A549 (cell line): ENCODE data around the gene NGEF. TPM values are rescaled to one million over a fixed set of nuclear protein-coding genes. Genes with fewer than 3 reads are reported as not detected.

ENCODE experiments used
- ATAC-seq, 2 experiments: fragments of 200-7000 bp in 1 of 2; fragments of >200 bp in 1 of 2; cut with Nextera tagmentation in 1 of 2; cut with Tn5 transposase in 1 of 2; 3 replicates each; pipeline versions ENCODE4 v1.8.0 to v1.9.1; 2018 to 2020; ENCODE audit warnings: mild to moderate bottlenecking in 1 of 2, moderate library complexity in 1 of 2
- CTCF ChIA-PET: fragments of 300-600 bp; sonication (Branson Sonifier 250); formaldehyde crosslinking; extraction: SDS; loops from one replicate; lab custom pipeline; 2021; ENCODE audit warnings: antibody characterized with exemption, inconsistent platforms; lab: Yijun Ruan, JAX
- POLR2A ChIA-PET: fragments of 350-600 bp; formaldehyde crosslinking; extraction: SDS; loops from one replicate; lab custom pipeline; 2021; ENCODE audit warnings: antibody characterized with exemption, inconsistent platforms; lab: Yijun Ruan, JAX
- DNase-seq, 2 experiments: peaks; one replicate each; pipeline versions ENCODE4 v3.0.0 to v3.0.0-alpha.2; 2011 to 2016; ENCODE audit warnings: low read depth in 1 of 2, low spot score in 1 of 2
- FAIRE-seq: peaks from 2 replicates; lab custom pipeline; 2011; peaks lifted over from hg19 to GRCh38; lab: Jason Lieb, UNC
- H3K27ac ChIP-seq, 2 experiments: fragments of >200 bp; sonication (Bioruptor Twin); formaldehyde crosslinking; 3 replicates each; pipeline ENCODE4 v1.5.1; 2016 to 2017
- H3K4me1 ChIP-seq: fragments of >200 bp; sonication (Bioruptor Twin); formaldehyde crosslinking; 3 replicates; pipeline ENCODE4 v1.6.1; 2016
- H3K4me2 ChIP-seq: fragments of >200 bp; sonication (Bioruptor Twin); formaldehyde crosslinking; 3 replicates; pipeline ENCODE4 v1.6.1; 2016
- H3K4me3 ChIP-seq: fragments of >200 bp; sonication (Bioruptor Twin); formaldehyde crosslinking; 3 replicates; pipeline ENCODE4 v1.5.1; 2016
- H3K9me3 ChIP-seq: fragments of >200 bp; sonication (Bioruptor Twin); formaldehyde crosslinking; 3 replicates; pipeline ENCODE4 v1.6.1; 2016
- BCL3 ChIP-seq: fragments of >200 bp; sonication (Bioruptor Twin); formaldehyde crosslinking; IDR thresholded peaks from 3 replicates; pipeline ENCODE4 v1.6.1; 2016
- CBX2 ChIP-seq: fragments of 200-600 bp; sonication (generic); IDR thresholded peaks from 2 replicates; pipeline ENCODE4 v1.6.1; 2016; ENCODE audit warnings: low read depth, mild to moderate bottlenecking, borderline replicate concordance
- CEBPB ChIP-seq, 2 experiments: fragments of >200 bp in 1 of 2; sonication (Bioruptor Twin) in 1 of 2; formaldehyde crosslinking in 1 of 2; IDR thresholded peaks; 2 replicates each; pipeline ENCODE4 v1.6.1; 2012 to 2016
- CHD4 ChIP-seq: fragments of 200-600 bp; sonication (generic); IDR thresholded peaks from 2 replicates; pipeline ENCODE4 v1.6.1; 2016; ENCODE audit warnings: antibody characterized with exemption, mild to moderate bottlenecking, borderline replicate concordance
- ELK1 ChIP-seq: fragments of 150-350 bp; IDR thresholded peaks from 2 replicates; pipeline ENCODE4 v1.6.1; 2014; ENCODE audit warnings: low read depth, mild to moderate bottlenecking, low read length
- EP300 ChIP-seq, 2 experiments: fragments of >200 bp; sonication (Bioruptor Twin); formaldehyde crosslinking; IDR thresholded peaks; 2 replicates in 1 of 2; 3 replicates in 1 of 2; pipeline ENCODE4 v1.6.1; 2016 to 2017
- ESRRA ChIP-seq: fragments of 150-350 bp; IDR thresholded peaks from 2 replicates; pipeline ENCODE4 v1.6.1; 2014; ENCODE audit warnings: mild to moderate bottlenecking, low read length, borderline replicate concordance
- FOSL2 ChIP-seq, 2 experiments: fragments of 450-650 bp in 1 of 2; fragments of >200 bp in 1 of 2; sonication (Bioruptor Twin) in 1 of 2; formaldehyde crosslinking; IDR thresholded peaks; 2 replicates each; pipeline versions ENCODE4 v1.5.0 to v1.6.1; 2016 to 2020; ENCODE audit warnings: mild to moderate bottlenecking in 1 of 2, moderate library complexity in 1 of 2
- FOXS1 ChIP-seq: fragments of 250-450 bp; sonication (Bioruptor Pico); IDR thresholded peaks from 2 replicates; pipeline ENCODE4 v1.5.0; 2020; ENCODE audit warnings: mild to moderate bottlenecking, moderate library complexity
- HDAC2 ChIP-seq: fragments of 200-600 bp; sonication (generic); IDR thresholded peaks from 2 replicates; pipeline ENCODE4 v1.6.1; 2016
- HMGXB4 ChIP-seq: fragments of 250-450 bp; sonication (Bioruptor Pico); IDR thresholded peaks from 2 replicates; pipeline ENCODE4 v1.5.0; 2021; ENCODE audit warnings: mild to moderate bottlenecking, moderate library complexity, borderline replicate concordance
- HOXA7 ChIP-seq: fragments of 250-450 bp; sonication (Bioruptor Pico); IDR thresholded peaks from 2 replicates; pipeline ENCODE4 v1.5.0; 2020; ENCODE audit warnings: mild to moderate bottlenecking, moderate library complexity
- HOXB5 ChIP-seq: fragments of 250-450 bp; sonication (Bioruptor Pico); IDR thresholded peaks from 2 replicates; pipeline ENCODE4 v1.5.0; 2020; ENCODE audit warnings: mild to moderate bottlenecking, moderate library complexity
- KDM1A ChIP-seq: fragments of 200-600 bp; sonication (generic); IDR thresholded peaks from 2 replicates; pipeline ENCODE4 v1.6.1; 2016; ENCODE audit warnings: low read depth, mild to moderate bottlenecking
- MAX ChIP-seq: IDR thresholded peaks from 2 replicates; pipeline ENCODE4 v1.6.1; 2012
- NR3C1 ChIP-seq: fragments of >200 bp; sonication (Bioruptor Twin); formaldehyde crosslinking; IDR thresholded peaks from 3 replicates; pipeline ENCODE4 v1.6.1; 2017
- PBX3 ChIP-seq: IDR thresholded peaks from 2 replicates; pipeline ENCODE4 v1.6.1; 2012
- RARB ChIP-seq: fragments of 250-450 bp; sonication (Bioruptor Pico); IDR thresholded peaks from 2 replicates; pipeline ENCODE4 v1.8.0; 2021; ENCODE audit warnings: mild to moderate bottlenecking, moderate library complexity
- REST ChIP-seq: fragments of 200-600 bp; sonication (generic); IDR thresholded peaks from 2 replicates; pipeline ENCODE4 v1.6.1; 2016; ENCODE audit warnings: antibody characterized with exemption, mild to moderate bottlenecking, moderate library complexity
- RNF2 ChIP-seq: fragments of 200-600 bp; sonication (generic); IDR thresholded peaks from 2 replicates; pipeline ENCODE4 v1.6.1; 2016; ENCODE audit warnings: low read depth, mild to moderate bottlenecking, antibody characterized with exemption, moderate library complexity, borderline replicate concordance
- SREBF2 ChIP-seq: fragments of 450-650 bp; IDR thresholded peaks from 2 replicates; pipeline ENCODE4 v1.6.1; 2014; ENCODE audit warnings: mild to moderate bottlenecking, moderate library complexity
- TP53 ChIP-seq: fragments of 250-450 bp; sonication (Bioruptor Pico); IDR thresholded peaks from 2 replicates; pipeline ENCODE4 v1.5.0; 2021; ENCODE audit warnings: mild to moderate bottlenecking, moderate library complexity
- ZC3H11A ChIP-seq: fragments of 450-650 bp; IDR thresholded peaks from 2 replicates; pipeline ENCODE4 v1.6.1; 2014; ENCODE audit warnings: antibody characterized with exemption, mild to moderate bottlenecking
- ZNF302 ChIP-seq: fragments of 250-450 bp; sonication (Bioruptor Pico); IDR thresholded peaks from 2 replicates; pipeline ENCODE4 v1.9.0; 2021; ENCODE audit warnings: inconsistent platforms, mild to moderate bottlenecking, moderate library complexity
- ZSCAN20 ChIP-seq: fragments of 250-450 bp; sonication (Bioruptor Pico); IDR thresholded peaks from 2 replicates; pipeline ENCODE4 v1.8.0; 2022; ENCODE audit warnings: mild to moderate bottlenecking, moderate library complexity
- WGBS: methylation state at CpG from one replicate; pipeline ENCODE4 v1.1.6; 2017; ENCODE audit errors: missing lambda C conversion rate; 5-methylcytosine and 5-hydroxymethylcytosine counted together
- polyA plus RNA-seq, 4 experiments: library from polyadenylated mRNA; depleted of rRNA in 3 of 4; stranded (reverse); fragments of >200 nt; fragmentation: RNase III in 1 of 4; extraction: RNeasy Plus Mini Kit Qiagen cat#74134 plus additional on column Dnase treatment in 1 of 4; gene quantifications; 2 replicates in 3 of 4; 3 replicates in 1 of 4; pipeline ENCODE4 v1.2.3, GENCODE V29; 2011 to 2017

Gene NGEF
- polyA plus RNA-seq, 2 of the 4 experiments (the other 2 are of a cell fraction): 8.1 to 9.7 TPM

- ChIA-PET CTCF (interaction anchor here (0.5 to 3.0 kb wide), 5 partner anchors 22 to 622 kb away, joined by 3 to 16 read pairs (median 3); no protein-coding TSS in a partner anchor), POLR2A (no interaction called here)
- TF ChIP-seq ESRRA (no peak), FOXS1 (CRISPR knock-in tag) (no peak), ZSCAN20 (CRISPR knock-in tag) (no peak), CBX2 (no peak), SREBF2 (no peak), PBX3 (no peak), CEBPB (IDR thresholded peaks at IDR 0.05) (no peak), ZC3H11A (no peak), HOXA7 (CRISPR knock-in tag) (no peak)
- ATAC-seq (no peak), FAIRE-seq (no peak), DNase-seq (no peak)
- H3K4me2 ChIP-seq: no peak overlapping the region
- no peaks in the 10 kb centered on the region for H3K9me3 ChIP-seq
- H3K27ac ChIP-seq: no peak overlapping the region
- WGBS: 88% methylated on average over 6 of the region's 6 CpGs
- peaks cover 6% of the 10 kb centered on the region; the same call in 2 of the 3 replicates for H3K4me1 ChIP-seq
- no peak overlapping the region for H3K4me3 ChIP-seq
Measured at GRCh38 chr2:233006648-233007047, 6.4 kb downstream of the NGEF start.

GRCh38 chr2:233005096-233005495 is 8.0 kb downstream of the NGEF start:
- Histone ChIP-seq H3K27ac (0 out of 6 replicates have a peak overlapping the region, but pooled peaks of 1 of the 2 experiments have one; percentile 1), H3K9me3 (no peaks in the 10 kb centered on the region), H3K4me1 (peaks cover 2% of the 10 kb centered on the region; the same call in 2 of the 3 replicates), H3K4me3 (no peak overlapping the region), H3K4me2 (no peak overlapping the region)
- CTCF ChIA-PET: no interaction called here
- POLR2A ChIA-PET: no interaction called here
- DNase-seq (no peak), FAIRE-seq (no peak), ATAC-seq (no peak)
- WGBS: 78% methylated on average over 4 of the region's 6 CpGs
- no peak for TF ChIP-seq MAX
- no peak for TF ChIP-seq ZNF302 (CRISPR knock-in tag)
- no peak for TF ChIP-seq BCL3
- TF ChIP-seq NR3C1: no peak
- TF ChIP-seq HOXA7 (CRISPR knock-in tag): no peak
- no peak for TF ChIP-seq RARB (CRISPR knock-in tag)
- no peak for TF ChIP-seq FOSL2 (IDR thresholded peaks at IDR 0.05)
- no peak for TF ChIP-seq FOSL2 (CRISPR knock-in tag; IDR thresholded peaks at IDR 0.05)
- no peak for TF ChIP-seq HDAC2
- no peak for TF ChIP-seq CHD4
- no peak for TF ChIP-seq REST
- no peak for TF ChIP-seq EP300 (IDR thresholded peaks at IDR 0.05)
- no peak for TF ChIP-seq HOXB5 (CRISPR knock-in tag)
- no peak for TF ChIP-seq RNF2
- TF ChIP-seq ZC3H11A: no peak
- no peak for TF ChIP-seq KDM1A
- TF ChIP-seq HMGXB4 (CRISPR knock-in tag): no peak
- TF ChIP-seq ELK1: no peak
- no peak for TF ChIP-seq TP53 (CRISPR knock-in tag)
- no peak for TF ChIP-seq ESRRA
- no peak for TF ChIP-seq PBX3
